Panc1 (cell line): ENCODE data around the gene E2F3.
"Not testable (repeated sequence)": the region's sequence is repeated elsewhere in the genome, so short reads cannot be mapped to it uniquely, and the experiment has no call there.

Source experiments
- POLR2AphosphoS5 ChIP-seq: IDR thresholded peaks from 2 replicates; pipeline ENCODE4 v1.6.1; 2012; ENCODE audit warnings: mild to moderate bottlenecking, low read depth, low read length, moderate library complexity
- SIN3A ChIP-seq: IDR thresholded peaks from 2 replicates; pipeline ENCODE4 v1.6.1; 2012; ENCODE audit warnings: low read depth, mild to moderate bottlenecking, low read length, moderate library complexity, borderline replicate concordance; ENCODE audit not compliant: insufficient read depth
- TCF7L2 ChIP-seq: IDR thresholded peaks from 2 replicates; pipeline ENCODE4 v1.6.1; 2011; ENCODE audit warnings: mild to moderate bottlenecking, low read depth, low read length, inconsistent platforms
- TF ChIP-seq, protein P1 (sequence below): fragments of 450-650 bp; IDR thresholded peaks from 2 replicates; pipeline ENCODE4 v1.5.1; 2017; ENCODE audit warnings: mild to moderate bottlenecking
- TF ChIP-seq, protein P2 (sequence below), 2 experiments: IDR thresholded peaks; 2 replicates each; pipeline ENCODE4 v1.6.1; 2011 to 2012; ENCODE audit warnings: low read depth in 2 of 2, control low read depth in 1 of 2, low read length in 1 of 2, mild to moderate bottlenecking in 1 of 2, moderate library complexity in 1 of 2; ENCODE audit not compliant: insufficient read depth in 1 of 2

GRCh38 chr6:20529086-20529448, 127.4 kb downstream of the E2F3 start:
- TF ChIP-seq, protein P1, sequence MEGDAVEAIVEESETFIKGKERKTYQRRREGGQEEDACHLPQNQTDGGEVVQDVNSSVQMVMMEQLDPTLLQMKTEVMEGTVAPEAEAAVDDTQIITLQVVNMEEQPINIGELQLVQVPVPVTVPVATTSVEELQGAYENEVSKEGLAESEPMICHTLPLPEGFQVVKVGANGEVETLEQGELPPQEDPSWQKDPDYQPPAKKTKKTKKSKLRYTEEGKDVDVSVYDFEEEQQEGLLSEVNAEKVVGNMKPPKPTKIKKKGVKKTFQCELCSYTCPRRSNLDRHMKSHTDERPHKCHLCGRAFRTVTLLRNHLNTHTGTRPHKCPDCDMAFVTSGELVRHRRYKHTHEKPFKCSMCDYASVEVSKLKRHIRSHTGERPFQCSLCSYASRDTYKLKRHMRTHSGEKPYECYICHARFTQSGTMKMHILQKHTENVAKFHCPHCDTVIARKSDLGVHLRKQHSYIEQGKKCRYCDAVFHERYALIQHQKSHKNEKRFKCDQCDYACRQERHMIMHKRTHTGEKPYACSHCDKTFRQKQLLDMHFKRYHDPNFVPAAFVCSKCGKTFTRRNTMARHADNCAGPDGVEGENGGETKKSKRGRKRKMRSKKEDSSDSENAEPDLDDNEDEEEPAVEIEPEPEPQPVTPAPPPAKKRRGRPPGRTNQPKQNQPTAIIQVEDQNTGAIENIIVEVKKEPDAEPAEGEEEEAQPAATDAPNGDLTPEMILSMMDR, result peak; percentile 62
- TF ChIP-seq POLR2AphosphoS5, SIN3A, TCF7L2: not testable (repeated sequence)
- TF ChIP-seq, protein P2, sequence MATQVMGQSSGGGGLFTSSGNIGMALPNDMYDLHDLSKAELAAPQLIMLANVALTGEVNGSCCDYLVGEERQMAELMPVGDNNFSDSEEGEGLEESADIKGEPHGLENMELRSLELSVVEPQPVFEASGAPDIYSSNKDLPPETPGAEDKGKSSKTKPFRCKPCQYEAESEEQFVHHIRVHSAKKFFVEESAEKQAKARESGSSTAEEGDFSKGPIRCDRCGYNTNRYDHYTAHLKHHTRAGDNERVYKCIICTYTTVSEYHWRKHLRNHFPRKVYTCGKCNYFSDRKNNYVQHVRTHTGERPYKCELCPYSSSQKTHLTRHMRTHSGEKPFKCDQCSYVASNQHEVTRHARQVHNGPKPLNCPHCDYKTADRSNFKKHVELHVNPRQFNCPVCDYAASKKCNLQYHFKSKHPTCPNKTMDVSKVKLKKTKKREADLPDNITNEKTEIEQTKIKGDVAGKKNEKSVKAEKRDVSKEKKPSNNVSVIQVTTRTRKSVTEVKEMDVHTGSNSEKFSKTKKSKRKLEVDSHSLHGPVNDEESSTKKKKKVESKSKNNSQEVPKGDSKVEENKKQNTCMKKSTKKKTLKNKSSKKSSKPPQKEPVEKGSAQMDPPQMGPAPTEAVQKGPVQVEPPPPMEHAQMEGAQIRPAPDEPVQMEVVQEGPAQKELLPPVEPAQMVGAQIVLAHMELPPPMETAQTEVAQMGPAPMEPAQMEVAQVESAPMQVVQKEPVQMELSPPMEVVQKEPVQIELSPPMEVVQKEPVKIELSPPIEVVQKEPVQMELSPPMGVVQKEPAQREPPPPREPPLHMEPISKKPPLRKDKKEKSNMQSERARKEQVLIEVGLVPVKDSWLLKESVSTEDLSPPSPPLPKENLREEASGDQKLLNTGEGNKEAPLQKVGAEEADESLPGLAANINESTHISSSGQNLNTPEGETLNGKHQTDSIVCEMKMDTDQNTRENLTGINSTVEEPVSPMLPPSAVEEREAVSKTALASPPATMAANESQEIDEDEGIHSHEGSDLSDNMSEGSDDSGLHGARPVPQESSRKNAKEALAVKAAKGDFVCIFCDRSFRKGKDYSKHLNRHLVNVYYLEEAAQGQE (IDR thresholded peaks at IDR 0.05; ENCODE audit: insufficient read depth in 1 of 2, low read depth in 2 of 2, low read length in 1 of 2), result not testable (repeated sequence)
